GM18951 (cell line): Measurements from ENCODE around the gene FIGNL2.

Experiments
- POLR2A ChIP-seq: IDR thresholded peaks from 4 replicates; pipeline ENCODE4 v1.6.1; 2011; ENCODE audit warnings: mild to moderate bottlenecking; ENCODE audit not compliant: insufficient read length, insufficient read depth; ENCODE audit errors: extremely low read depth
- in situ Hi-C: fragments of 300-500 bp; cut with MboI; formaldehyde crosslinking; loops from one replicate; pipeline ENCODE4 v1.12.0; 2022; ENCODE audit warnings: low sequenced_read_pairs, mixed read lengths, inconsistent platforms; ENCODE audit not compliant: unreplicated experiment

The FIGNL2 gene

DNA sequence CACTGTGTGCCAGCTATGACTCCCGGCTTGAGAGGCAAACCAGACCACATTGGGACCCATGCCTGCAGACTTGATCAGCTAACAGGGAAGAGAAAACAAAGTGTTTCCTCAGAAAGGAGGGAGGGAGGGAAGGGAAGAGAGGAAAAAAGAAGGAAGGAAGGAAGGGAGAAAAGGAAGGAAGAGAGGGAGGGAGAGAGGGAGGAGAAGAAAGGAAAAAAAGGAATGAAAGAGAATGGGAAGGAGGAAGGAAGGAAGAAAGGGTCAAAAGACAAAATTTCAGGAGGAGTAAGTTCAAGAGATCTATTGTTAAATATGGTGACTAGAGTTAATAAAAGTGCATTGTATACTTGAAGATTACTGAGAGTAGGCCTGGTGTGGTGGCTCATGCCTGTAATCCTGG, 18.9 kb downstream of the FIGNL2 start:
- TF ChIP-seq POLR2A: no peak

DNA sequence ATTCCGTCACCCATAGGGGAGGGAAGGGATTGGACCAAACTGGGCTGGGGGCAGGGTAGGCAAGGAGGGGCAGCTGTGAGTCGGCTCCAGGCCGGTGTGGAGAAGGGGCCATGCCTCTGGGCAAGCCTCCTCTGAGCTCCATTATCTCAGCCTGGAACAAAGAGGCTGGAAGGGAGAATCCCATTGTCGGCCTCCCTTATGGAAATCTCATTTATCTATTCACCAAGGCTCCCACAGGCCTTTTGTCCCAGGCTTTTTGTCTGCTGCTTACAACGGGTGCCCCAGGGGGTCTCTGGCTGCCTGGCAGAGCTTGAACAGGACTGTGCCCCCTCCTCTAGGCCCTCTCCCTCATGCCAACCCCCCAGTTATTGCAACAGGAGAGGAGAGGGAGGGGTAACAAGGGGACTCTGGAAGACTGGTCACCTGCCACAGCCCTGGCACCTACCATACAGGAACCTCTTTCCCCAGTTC, 19.5 kb downstream of the FIGNL2 start:
- in situ Hi-C loops: no loop called here
- no peak for TF ChIP-seq POLR2A

More for the DNA sequence above, 18.9 kb downstream of the FIGNL2 start:
- in situ Hi-C loops: no loop called here

- no peak for TF ChIP-seq POLR2A
- in situ Hi-C loops: no loop called here
Observed at GRCh38 chr12:51827925-51828818, 20.3 kb downstream of the FIGNL2 start.

DNA sequence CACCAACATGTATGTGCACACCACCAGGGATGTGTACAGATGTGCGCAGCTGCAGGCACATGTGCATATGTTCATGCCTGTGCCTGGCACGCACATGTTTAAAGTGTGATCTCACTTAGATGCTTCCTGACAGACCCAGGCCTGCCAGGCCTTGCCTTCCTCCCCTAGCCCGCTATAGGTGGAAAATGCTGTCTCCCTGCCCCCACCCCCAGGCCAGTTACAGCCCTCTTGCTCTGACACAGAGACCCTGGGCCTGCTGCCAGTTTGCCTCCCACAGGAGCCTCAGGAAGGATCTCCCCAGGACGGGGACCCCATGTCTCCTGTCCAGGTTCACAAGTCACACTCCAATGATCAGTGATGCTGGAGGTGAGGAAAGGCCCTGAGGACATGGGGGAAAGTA, 21.6 kb downstream of the FIGNL2 start:
- in situ Hi-C loops: no loop called here
- no peak for TF ChIP-seq POLR2A

DNA sequence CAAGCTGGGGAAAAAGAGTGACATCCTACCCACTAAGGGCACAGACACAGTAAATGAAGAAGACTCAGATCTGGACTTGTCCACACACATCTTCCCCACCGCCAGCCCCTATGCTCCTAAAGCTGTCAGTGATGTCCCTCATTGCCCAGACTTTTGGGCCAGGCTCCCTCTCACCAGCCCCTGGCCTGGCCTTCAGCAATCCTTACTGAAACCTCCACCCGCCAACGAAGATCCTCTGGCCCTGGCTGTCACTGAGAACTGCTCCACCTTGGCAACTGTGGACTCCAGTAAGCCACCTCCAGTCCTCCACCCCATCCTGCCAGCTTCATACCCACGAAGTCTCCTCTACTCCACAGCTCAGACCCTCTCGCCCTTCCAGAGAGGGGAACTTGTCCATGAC, 23.3 kb downstream of the FIGNL2 start:
- TF ChIP-seq POLR2A: no peak
- in situ Hi-C loops: no loop called here

GRCh38 chr12:51823875-51824565, 24.5 kb downstream of the FIGNL2 start:
- no peak for TF ChIP-seq POLR2A
- in situ Hi-C loops: no loop called here

DNA sequence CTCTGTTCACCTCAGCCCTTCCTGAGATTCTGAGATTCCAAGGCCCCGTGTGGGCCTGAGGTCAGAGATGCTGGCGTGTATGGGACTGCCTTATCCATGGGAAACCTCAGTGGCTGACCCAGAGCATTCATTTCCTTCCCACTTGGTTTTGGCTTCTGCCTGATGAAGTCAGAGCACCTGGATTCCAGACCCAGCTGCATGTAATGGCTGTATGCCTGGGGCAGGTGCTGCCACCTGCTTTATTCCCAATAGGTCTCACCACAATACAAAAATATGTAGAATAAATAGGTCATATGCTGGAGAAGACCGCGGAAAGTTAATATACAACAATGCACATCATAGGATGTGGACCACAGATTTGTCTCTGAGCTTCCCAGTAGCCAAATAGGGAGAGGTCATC, 25.6 kb downstream of the FIGNL2 start:
- TF ChIP-seq POLR2A: no peak
- in situ Hi-C loops: no loop called here

DNA sequence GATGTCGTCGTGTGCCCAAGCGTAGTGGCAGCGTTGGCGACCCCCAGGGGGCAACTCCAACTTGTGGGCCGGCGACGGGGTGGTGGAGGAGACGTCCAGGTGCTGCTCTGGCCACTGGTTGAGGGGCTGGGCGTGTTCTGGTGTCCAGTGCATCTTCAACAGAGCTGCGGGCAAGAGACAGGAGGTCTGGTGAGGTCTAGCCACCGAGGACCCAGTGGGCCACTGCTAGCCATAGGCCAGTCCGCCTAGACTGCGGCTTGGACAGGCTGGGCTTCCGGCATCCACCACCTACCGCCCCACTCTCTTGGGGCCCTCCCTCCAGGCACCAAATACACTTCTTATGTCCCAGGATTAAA, 26.3 kb downstream of the FIGNL2 start:
- in situ Hi-C loops: no loop called here
- no peak for TF ChIP-seq POLR2A

GRCh38 chr12:51821440-51822260, 26.9 kb downstream of the FIGNL2 start:
- in situ Hi-C loops: no loop called here
- TF ChIP-seq POLR2A: no peak

DNA sequence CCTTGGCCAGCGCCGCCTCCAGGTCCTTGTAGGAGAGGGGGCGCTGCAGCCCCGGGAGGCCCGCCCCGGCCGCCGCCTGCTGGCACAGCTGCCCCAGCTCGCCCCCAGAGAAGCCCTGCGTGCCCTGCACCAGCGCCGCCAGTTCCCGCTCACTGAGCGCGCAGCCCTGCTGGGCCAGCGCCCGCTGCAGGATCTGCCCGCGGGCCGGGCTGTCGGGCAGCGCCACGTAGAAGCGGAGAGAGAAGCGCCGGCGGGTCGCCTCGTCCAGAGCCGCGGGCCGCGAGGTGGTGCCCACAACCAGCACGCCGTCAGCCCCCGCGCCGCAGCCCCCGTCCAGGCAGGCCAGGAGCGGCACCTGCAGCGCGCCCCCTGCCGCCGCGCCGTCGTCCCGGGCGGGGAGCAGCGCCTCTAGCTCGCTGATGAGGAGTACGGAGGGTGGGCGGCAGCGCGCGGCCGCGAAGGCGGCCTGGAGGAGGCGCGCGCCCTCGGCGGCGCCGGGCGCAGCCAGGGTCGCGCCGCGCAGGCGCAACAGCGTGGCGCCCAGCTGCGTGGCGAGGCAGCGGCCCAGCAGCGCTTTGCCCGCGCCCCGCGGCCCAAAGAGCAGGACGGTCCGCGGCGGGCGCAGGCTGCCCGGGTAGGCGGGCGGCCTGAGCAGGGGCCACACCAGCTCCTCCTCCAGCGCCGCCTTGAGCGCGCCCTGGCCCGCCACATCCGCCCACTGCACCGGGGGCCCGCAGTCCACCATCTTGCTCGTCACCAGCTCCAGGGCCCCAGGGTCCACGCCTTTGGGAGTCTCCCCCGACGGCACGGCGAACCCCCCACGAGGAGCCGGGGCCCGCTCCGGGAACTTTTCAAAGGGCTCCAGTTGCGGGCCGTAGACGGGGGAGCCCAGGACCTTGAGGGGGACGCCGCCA, 27.7 kb downstream of the FIGNL2 start:
- in situ Hi-C loops: no loop called here
- no peak for TF ChIP-seq POLR2A

- in situ Hi-C loops: no loop called here
- no peak for TF ChIP-seq POLR2A
Observed at GRCh38 chr12:51819736-51820525, 28.6 kb downstream of the FIGNL2 start.
